SK-N-SH (cell line): ENCODE results near the gene KRTAP5-4. TPM values are rescaled to one million over a fixed set of nuclear protein-coding genes. Genes with fewer than 3 reads are reported as not detected.

Source experiments
- CTCF ChIA-PET: fragments of 300-600, 350-600 bp; formaldehyde crosslinking; extraction: SDS; loops from one replicate; lab custom pipeline; 2021; lab: Yijun Ruan, JAX
- POLR2A ChIA-PET: fragments of 350-600 bp; sonication (Branson Sonifier 250); formaldehyde crosslinking; extraction: SDS; loops from one replicate; lab custom pipeline; 2020; ENCODE audit warnings: antibody characterized with exemption, inconsistent platforms; lab: Yijun Ruan, JAX
- DNase-seq: peaks from one replicate; pipeline ENCODE4 v3.0.0; 2012
- H2AFZ ChIP-seq: fragments of 200-600 bp; sonication (generic); 2 replicates; pipeline ENCODE4 v1.8.1; 2016; ENCODE audit warnings: antibody characterized with exemption, mild to moderate bottlenecking, low read depth
- H3F3A ChIP-seq: fragments of 200-600 bp; sonication (generic); replicated peaks from 2 replicates; pipeline ENCODE3; 2016; ENCODE audit warnings: antibody characterized with exemption, mild to moderate bottlenecking; ENCODE audit not compliant: insufficient read depth
- H3K27ac ChIP-seq, 2 experiments: fragments of 200-500 bp in 1 of 2; fragments of 200-600 bp in 1 of 2; sonication (Bioruptor generic) in 1 of 2; sonication (generic), shearing (Covaris generic) in 1 of 2; 2 replicates each; pipeline versions ENCODE4 v1.5.1 to v1.6.1; 2014 to 2016; ENCODE audit warnings: low read depth in 2 of 2, inconsistent platforms in 1 of 2, low read length in 1 of 2, mild to moderate bottlenecking in 1 of 2, mixed read lengths in 1 of 2
- H3K27me3 ChIP-seq: fragments of 200-600 bp; sonication (generic), shearing (Covaris generic); 2 replicates; pipeline ENCODE4 v1.6.1; 2016; ENCODE audit warnings: mixed run types; ENCODE audit not compliant: insufficient read depth
- H3K36me3 ChIP-seq, 2 experiments: fragments of 200-500 bp in 1 of 2; fragments of 200-600 bp in 1 of 2; sonication (Bioruptor generic) in 1 of 2; sonication (generic) in 1 of 2; replicated peaks in 1 of 2; 2 replicates each; pipeline versions ENCODE3 to v1.5.1; 2014 to 2016; ENCODE audit warnings: low read length in 1 of 2, mild to moderate bottlenecking in 1 of 2; ENCODE audit not compliant: insufficient read depth in 2 of 2, control insufficient read depth in 1 of 2
- H3K4me1 ChIP-seq, 2 experiments: fragments of 200-500 bp in 1 of 2; fragments of 200-600 bp in 1 of 2; sonication (Bioruptor generic) in 1 of 2; sonication (generic), shearing (Covaris generic) in 1 of 2; 2 replicates each; pipeline versions ENCODE4 v1.5.1 to v1.6.1; 2014 to 2016; ENCODE audit warnings: low read depth in 1 of 2, low read length in 1 of 2, mixed run types in 1 of 2; ENCODE audit not compliant: insufficient read depth in 2 of 2, control insufficient read depth in 1 of 2
- H3K4me2 ChIP-seq: fragments of 200-600 bp; sonication (generic), shearing (Covaris generic); 2 replicates; pipeline ENCODE4 v1.6.1; 2017; ENCODE audit warnings: mixed run types
- H3K4me3 ChIP-seq, 2 experiments: fragments of 200-500 bp in 1 of 2; fragments of 200-600 bp in 1 of 2; sonication (Bioruptor generic) in 1 of 2; sonication (generic), shearing (Covaris generic) in 1 of 2; 2 replicates each; pipeline versions ENCODE4 v1.5.1 to v1.8.1; 2014 to 2016; ENCODE audit warnings: low read depth in 2 of 2, inconsistent platforms in 1 of 2, low read length in 1 of 2, mild to moderate bottlenecking in 1 of 2, mixed read lengths in 1 of 2, moderate library complexity in 1 of 2
- H3K79me2 ChIP-seq: fragments of 200-600 bp; sonication (generic); 2 replicates; pipeline ENCODE4 v1.8.1; 2017; ENCODE audit warnings: mild to moderate bottlenecking; ENCODE audit not compliant: insufficient read depth
- H3K9ac ChIP-seq: fragments of 200-600 bp; sonication (generic); 2 replicates; pipeline ENCODE4 v1.6.1; 2017; ENCODE audit warnings: mixed run types
- H3K9me2 ChIP-seq: fragments of 200-600 bp; sonication (generic); 2 replicates; pipeline ENCODE4 v1.6.1; 2017; ENCODE audit warnings: mixed run types
- H3K9me3 ChIP-seq: fragments of 200-600 bp; sonication (generic); 2 replicates; pipeline ENCODE4 v1.6.1; 2017; ENCODE audit warnings: mixed run types, mild to moderate bottlenecking, moderate library complexity
- H4K20me1 ChIP-seq: fragments of 200-600 bp; sonication (generic); 2 replicates; pipeline ENCODE4 v1.6.1; 2017; ENCODE audit warnings: mild to moderate bottlenecking, mixed run types; ENCODE audit not compliant: insufficient read depth
- CHD2 ChIP-seq: fragments of 150-350 bp; IDR thresholded peaks from 2 replicates; pipeline ENCODE4 v1.6.1; 2018; ENCODE audit warnings: low read length; ENCODE audit not compliant: partially characterized antibody
- CTCF ChIP-seq: fragments of 200-600 bp; sonication (generic); IDR thresholded peaks from 2 replicates; pipeline ENCODE4 v1.6.1; 2017; ENCODE audit warnings: antibody characterized with exemption, mild to moderate bottlenecking, moderate library complexity
- ELF1 ChIP-seq: IDR thresholded peaks from 2 replicates; pipeline ENCODE4 v1.4.0; 2012
- FOSL2 ChIP-seq: IDR thresholded peaks from 2 replicates; pipeline ENCODE4 v1.4.0; 2012; ENCODE audit warnings: low read depth, mild to moderate bottlenecking, moderate library complexity, borderline replicate concordance
- FOXJ3 ChIP-seq: sonication (generic); formaldehyde crosslinking; IDR thresholded peaks from 2 replicates; pipeline ENCODE4 v1.5.1; 2020; ENCODE audit warnings: mild to moderate bottlenecking, missing genetic modification reagents
- FOXM1 ChIP-seq: IDR thresholded peaks from 2 replicates; pipeline ENCODE4 v1.4.0; 2012; ENCODE audit warnings: low read depth, mild to moderate bottlenecking
- JUND ChIP-seq: IDR thresholded peaks from 2 replicates; pipeline ENCODE4 v1.4.0; 2012
- MAX ChIP-seq: IDR thresholded peaks from 2 replicates; pipeline ENCODE4 v1.4.0; 2012; ENCODE audit warnings: low read depth
- NRF1 ChIP-seq: IDR thresholded peaks from 2 replicates; pipeline ENCODE4 v1.6.1; 2012; ENCODE audit warnings: low read depth, mild to moderate bottlenecking, low read length
- RFX5 ChIP-seq: IDR thresholded peaks from 2 replicates; pipeline ENCODE4 v1.6.1; 2012; ENCODE audit warnings: mild to moderate bottlenecking, improper control_type of control experiment, low read length
- SIN3A ChIP-seq: IDR thresholded peaks from 2 replicates; pipeline ENCODE4 v1.6.1; 2012; ENCODE audit warnings: low read depth, mild to moderate bottlenecking, low read length, moderate library complexity, borderline replicate concordance
- TAF1 ChIP-seq: IDR thresholded peaks from 2 replicates; pipeline ENCODE4 v1.6.1; 2012; ENCODE audit warnings: low read depth, mild to moderate bottlenecking, low read length, moderate library complexity, borderline replicate concordance
- TEAD4 ChIP-seq: IDR thresholded peaks from 2 replicates; pipeline ENCODE4 v1.4.0; 2012; ENCODE audit warnings: mild to moderate bottlenecking, borderline replicate concordance; ENCODE audit not compliant: insufficient read depth
- WGBS: methylation state at CpG from one replicate; pipeline ENCODE4 v1.1.6; 2017; ENCODE audit warnings: low lambda C conversion rate; 5-methylcytosine and 5-hydroxymethylcytosine counted together
- polyA plus RNA-seq, 3 experiments: library from polyadenylated mRNA; depleted of rRNA; stranded (reverse); fragments of >200 nt; gene quantifications; 2 replicates each; pipeline ENCODE4 v1.2.3, GENCODE V29; 2012
- TF ChIP-seq, protein P1 (sequence below): fragments of 150-350 bp; IDR thresholded peaks from 2 replicates; pipeline ENCODE4 v1.6.1; 2016; ENCODE audit warnings: mild to moderate bottlenecking, low read depth, low read length
- TF ChIP-seq, protein P2 (sequence below): IDR thresholded peaks from 2 replicates; pipeline ENCODE4 v1.4.0; 2012; ENCODE audit warnings: low read depth, borderline replicate concordance

Gene KRTAP5-4
- polyA plus RNA-seq, 1 of the 3 experiments (the other 2 are of a cell fraction), result not detected

DNA sequence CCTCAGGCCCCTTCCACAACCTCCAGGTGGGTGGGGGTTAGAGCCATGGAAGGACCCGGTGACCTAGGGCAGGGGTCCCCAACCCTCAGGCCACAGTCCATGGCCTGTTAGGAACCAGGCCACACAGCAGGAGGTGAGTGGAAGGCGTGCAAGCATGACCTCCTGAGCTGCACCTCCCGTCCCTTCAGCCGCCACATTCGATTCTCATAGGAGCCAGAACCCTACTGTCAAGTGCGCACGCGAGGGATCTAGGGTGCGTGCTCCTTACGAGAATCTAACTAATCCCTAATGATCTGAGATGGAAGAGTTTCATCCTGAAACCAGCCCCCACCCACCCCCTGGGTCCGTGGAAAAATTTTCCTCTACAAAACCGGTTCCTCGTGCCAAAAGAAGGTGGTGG, 3.6 kb upstream of the KRTAP5-4 start:
- POLR2A ChIA-PET, result no interaction called here
- peaks cover 1% of the 10 kb centered on the region; the same call in 1 of the 2 replicates for H3K27me3 ChIP-seq
- H3K36me3 ChIP-seq, result no peaks in the 10 kb centered on the region
- H3K4me1 ChIP-seq, result peaks cover 0 to 5% of the 10 kb centered on the region in 2 experiments; a peak in 1 of 4 replicates
- H3F3A ChIP-seq, result no peaks in the 10 kb centered on the region
- no peak overlapping the region for H2AFZ ChIP-seq
- no peak overlapping the region for H3K27ac ChIP-seq
- WGBS, result 60% methylated on average over 11 of the region's 13 CpGs
- no peaks in the 10 kb centered on the region for H3K9me3 ChIP-seq
- no peaks in the 10 kb centered on the region for H4K20me1 ChIP-seq
- H3K4me2 ChIP-seq, result no peak overlapping the region
- CTCF ChIA-PET, result interaction anchor here (0.9 to 4.2 kb wide), 4 partner anchors 8 to 30 kb away, joined by 3 to 49 read pairs (median 4); no protein-coding TSS in a partner anchor
- no peak overlapping the region for H3K9ac ChIP-seq
- no peaks in the 10 kb centered on the region for H3K9me2 ChIP-seq
- TF ChIP-seq NRF1 (no peak), ELF1 (no peak), RFX5 (no peak), SIN3A (no peak), CTCF (no peak), FOSL2 (no peak), TAF1 (no peak), FOXJ3 (CRISPR knock-in tag) (no peak), JUND (no peak), FOXM1 (no peak), TEAD4 (no peak)
- TF ChIP-seq, protein P1, sequence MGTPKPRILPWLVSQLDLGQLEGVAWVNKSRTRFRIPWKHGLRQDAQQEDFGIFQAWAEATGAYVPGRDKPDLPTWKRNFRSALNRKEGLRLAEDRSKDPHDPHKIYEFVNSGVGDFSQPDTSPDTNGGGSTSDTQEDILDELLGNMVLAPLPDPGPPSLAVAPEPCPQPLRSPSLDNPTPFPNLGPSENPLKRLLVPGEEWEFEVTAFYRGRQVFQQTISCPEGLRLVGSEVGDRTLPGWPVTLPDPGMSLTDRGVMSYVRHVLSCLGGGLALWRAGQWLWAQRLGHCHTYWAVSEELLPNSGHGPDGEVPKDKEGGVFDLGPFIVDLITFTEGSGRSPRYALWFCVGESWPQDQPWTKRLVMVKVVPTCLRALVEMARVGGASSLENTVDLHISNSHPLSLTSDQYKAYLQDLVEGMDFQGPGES, result no peak
- TF ChIP-seq, protein P2, sequence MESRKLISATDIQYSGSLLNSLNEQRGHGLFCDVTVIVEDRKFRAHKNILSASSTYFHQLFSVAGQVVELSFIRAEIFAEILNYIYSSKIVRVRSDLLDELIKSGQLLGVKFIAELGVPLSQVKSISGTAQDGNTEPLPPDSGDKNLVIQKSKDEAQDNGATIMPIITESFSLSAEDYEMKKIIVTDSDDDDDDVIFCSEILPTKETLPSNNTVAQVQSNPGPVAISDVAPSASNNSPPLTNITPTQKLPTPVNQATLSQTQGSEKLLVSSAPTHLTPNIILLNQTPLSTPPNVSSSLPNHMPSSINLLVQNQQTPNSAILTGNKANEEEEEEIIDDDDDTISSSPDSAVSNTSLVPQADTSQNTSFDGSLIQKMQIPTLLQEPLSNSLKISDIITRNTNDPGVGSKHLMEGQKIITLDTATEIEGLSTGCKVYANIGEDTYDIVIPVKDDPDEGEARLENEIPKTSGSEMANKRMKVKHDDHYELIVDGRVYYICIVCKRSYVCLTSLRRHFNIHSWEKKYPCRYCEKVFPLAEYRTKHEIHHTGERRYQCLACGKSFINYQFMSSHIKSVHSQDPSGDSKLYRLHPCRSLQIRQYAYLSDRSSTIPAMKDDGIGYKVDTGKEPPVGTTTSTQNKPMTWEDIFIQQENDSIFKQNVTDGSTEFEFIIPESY, result no peak
- H3K4me3 ChIP-seq, result no peak overlapping the region
- no peak for DNase-seq
- H3K79me2 ChIP-seq, result no peaks in the 10 kb centered on the region

GRCh38 chr11:1624621-1625020, 2.7 kb upstream of the KRTAP5-4 start:
- no peaks in the 10 kb centered on the region for H3K79me2 ChIP-seq
- POLR2A ChIA-PET, result no interaction called here
- 60% methylated on average over 16 of the region's 16 CpGs for WGBS
- no peaks in the 10 kb centered on the region for H3K27me3 ChIP-seq
- H3F3A ChIP-seq, result no peaks in the 10 kb centered on the region
- H3K4me2 ChIP-seq, result no peak overlapping the region
- H3K9me2 ChIP-seq, result no peaks in the 10 kb centered on the region
- no peaks in the 10 kb centered on the region for H3K9me3 ChIP-seq
- H3K9ac ChIP-seq, result no peak overlapping the region
- DNase-seq, result no peak
- no peak overlapping the region for H3K27ac ChIP-seq
- peaks cover 0 to 5% of the 10 kb centered on the region in 2 experiments; a peak in 1 of 4 replicates for H3K4me1 ChIP-seq
- no peak overlapping the region for H2AFZ ChIP-seq
- H4K20me1 ChIP-seq, result no peaks in the 10 kb centered on the region
- H3K4me3 ChIP-seq, result no peak overlapping the region
- TF ChIP-seq CTCF (no peak), CHD2 (no peak), MAX (no peak)
- TF ChIP-seq, all 33 proteins: peak for 0
- CTCF ChIA-PET, result interaction anchor here (0.9 to 2.6 kb wide), 5 partner anchors 8 to 78 kb away, joined by 3 to 8 read pairs (median 4); no protein-coding TSS in a partner anchor
- no peaks in the 10 kb centered on the region for H3K36me3 ChIP-seq
